CD4-positive, CD25-positive, alpha-beta regulatory T cell (primary cell): ENCODE results near the gene SARDH. TPM values are rescaled to one million over a fixed set of nuclear protein-coding genes. Genes with fewer than 3 reads are reported as not detected.
"Not testable (repeated sequence)": the region's sequence is repeated elsewhere in the genome, so short reads cannot be mapped to it uniquely, and the experiment has no call there.

ENCODE experiments used
- ATAC-seq, 2 donors: fragments of 150-1000 bp; cut with Tn5 transposase; one replicate each; pipeline ENCODE4 v1.10.0; 2021; ENCODE audit warnings: low read depth in 2 of 2, moderate number of reproducible peaks in 2 of 2, moderate library complexity in 1 of 2
- DNase-seq, 3 donors: peaks; one replicate each; pipeline versions ENCODE4 v3.0.0 to v3.0.0-alpha.2; 2012 to 2022; ENCODE audit warnings: mixed read lengths in 1 of 3
- H3K27ac ChIP-seq: one replicate; pipeline ENCODE4 v1.7.0; 2013; ENCODE audit warnings: mild to moderate bottlenecking, low read length; ENCODE audit not compliant: insufficient read depth, poor library complexity, severe bottlenecking
- H3K27me3 ChIP-seq: one replicate; pipeline ENCODE4 v1.7.0; 2013; ENCODE audit warnings: low read length; ENCODE audit not compliant: control insufficient read depth, insufficient read depth
- H3K36me3 ChIP-seq: one replicate; pipeline ENCODE4 v1.7.0; 2013; ENCODE audit warnings: mild to moderate bottlenecking, low read length, moderate library complexity; ENCODE audit not compliant: control insufficient read depth, insufficient read depth
- H3K4me1 ChIP-seq: 2 replicates; pipeline ENCODE4 v1.7.0; 2013; ENCODE audit warnings: mild to moderate bottlenecking, low read length; ENCODE audit not compliant: insufficient read depth, control insufficient read depth, poor library complexity, severe bottlenecking
- H3K4me3 ChIP-seq: one replicate; pipeline ENCODE4 v1.7.0; 2013; ENCODE audit warnings: low read depth, mild to moderate bottlenecking, low read length, moderate library complexity
- H3K9me3 ChIP-seq, 2 experiments: 1 replicate in 1 of 2; 2 replicates in 1 of 2; pipeline ENCODE4 v1.7.0; 2013; ENCODE audit warnings: low read length in 2 of 2, mild to moderate bottlenecking in 1 of 2, moderate library complexity in 1 of 2; ENCODE audit not compliant: control insufficient read depth in 2 of 2
- H3K27ac Mint-ChIP-seq, 3 donors: one replicate each; pipeline ENCODE4 v1.8.0; 2020 to 2022; ENCODE audit warnings: mild to moderate bottlenecking in 3 of 3, mixed read lengths in 3 of 3, moderate library complexity in 2 of 3
- H3K27me3 Mint-ChIP-seq: one replicate; pipeline ENCODE4 v1.8.0; 2022; ENCODE audit warnings: mild to moderate bottlenecking, mixed read lengths
- H3K36me3 Mint-ChIP-seq: one replicate; pipeline ENCODE4 v1.8.0; 2020; ENCODE audit warnings: mixed read lengths
- H3K4me1 Mint-ChIP-seq, 4 donors: one replicate each; pipeline ENCODE4 v1.8.0; 2020 to 2022; ENCODE audit warnings: mixed read lengths in 4 of 4, mild to moderate bottlenecking in 1 of 4
- H3K4me3 Mint-ChIP-seq, 4 donors: one replicate each; pipeline ENCODE4 v1.8.0; 2020 to 2022; ENCODE audit warnings: mild to moderate bottlenecking in 4 of 4, mixed read lengths in 4 of 4, moderate library complexity in 3 of 4
- H3K9me3 Mint-ChIP-seq, 7 donors: one replicate each; pipeline ENCODE4 v1.8.0; 2020 to 2022; ENCODE audit warnings: mixed read lengths in 7 of 7, mild to moderate bottlenecking in 3 of 7, moderate library complexity in 2 of 7
- polyA plus RNA-seq, 4 donors: library from polyadenylated mRNA; unstranded; fragments of 300-500 nt; fragmentation: Illumina TruSeq; gene quantifications; one replicate each; pipeline ENCODE4 v1.2.3, GENCODE V29; 2021
- total RNA-seq: library from RNA; stranded (reverse); gene quantifications from one replicate; pipeline ENCODE4 v1.2.3, GENCODE V29; 2022

SARDH gene
- total and polyA plus RNA-seq, 5 donors from 2014 or later = 5.8 to 15.6 (median 8.4) TPM

DNA sequence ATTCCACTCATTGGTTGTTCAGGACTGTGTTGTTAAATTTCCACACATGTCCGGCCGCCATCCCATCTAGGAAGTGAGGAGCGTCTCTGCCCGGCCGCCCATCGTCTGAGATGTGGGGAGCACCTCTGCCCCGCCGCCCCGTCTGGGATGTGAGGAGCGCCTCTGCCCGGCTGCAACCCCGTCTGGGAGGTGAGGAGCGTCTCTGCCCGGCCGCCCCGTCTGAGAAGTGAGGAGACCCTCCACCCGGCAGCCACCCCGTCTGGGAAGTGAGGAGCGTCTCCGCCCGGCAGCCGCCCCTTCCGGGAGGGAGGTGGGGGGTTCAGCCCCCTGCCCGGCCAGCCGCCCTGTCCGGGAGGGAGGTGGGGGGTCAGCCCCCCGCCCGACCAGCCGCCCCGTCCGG, 6.4 kb upstream of the SARDH start:
- H3K27ac ChIP-seq, DNase-seq, H3K4me1 Mint-ChIP-seq, H3K4me3 Mint-ChIP-seq, H3K36me3 Mint-ChIP-seq, H3K27ac Mint-ChIP-seq, H3K9me3 Mint-ChIP-seq, ATAC-seq, H3K27me3 ChIP-seq, H3K9me3 ChIP-seq, H3K4me1 ChIP-seq, H3K4me3 ChIP-seq, H3K36me3 ChIP-seq: not testable (repeated sequence)
- peaks cover 30% of the 10 kb centered on the region for H3K27me3 Mint-ChIP-seq

DNA sequence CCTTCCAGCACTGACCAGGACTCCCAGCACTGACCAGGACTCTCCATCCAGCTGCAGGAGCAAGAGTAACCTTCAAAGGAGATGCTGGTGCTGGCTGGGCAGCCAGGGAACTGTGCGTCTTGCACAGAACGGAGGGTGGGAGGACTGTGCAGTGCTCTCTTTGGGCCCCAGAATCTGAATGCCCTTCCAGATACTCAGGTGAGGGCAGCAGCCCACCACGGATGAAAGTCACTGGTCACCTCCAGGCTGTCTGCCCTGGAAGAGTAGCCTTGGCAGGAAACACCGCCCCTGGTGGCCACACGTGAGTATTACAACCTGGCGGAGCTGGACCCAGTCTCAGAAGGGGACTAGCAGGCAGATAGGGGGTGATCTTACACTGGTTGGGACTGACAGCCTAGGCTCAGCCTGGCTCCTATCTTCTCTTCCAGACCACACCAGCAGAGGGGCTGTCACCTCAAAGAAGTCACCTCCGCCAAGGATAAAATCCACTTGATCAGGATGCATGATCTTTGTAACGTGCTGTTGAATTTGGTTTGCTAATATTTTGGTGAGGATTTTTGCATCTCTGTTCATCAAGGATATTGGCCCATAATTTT, 4.8 kb upstream of the SARDH start:
- Mint-ChIP-seq H3K36me3 (no peaks in the 10 kb centered on the region), H3K9me3 (peaks cover 0 to 3% (median 0%) of the 10 kb centered on the region in 7 donors), H3K27me3 (peaks cover 19% of the 10 kb centered on the region), H3K4me3 (no peak overlapping the region), H3K4me1 (peaks cover 0 to 7% (median 5%) of the 10 kb centered on the region in 4 donors), H3K27ac (no peak overlapping the region)
- Histone ChIP-seq H3K4me3 (no peak overlapping the region), H3K9me3 (no peaks in the 10 kb centered on the region), H3K27ac (no peak overlapping the region), H3K36me3 (no peaks in the 10 kb centered on the region), H3K27me3 (no peaks in the 10 kb centered on the region), H3K4me1 (peaks cover 10% of the 10 kb centered on the region)
- ATAC-seq = peak; percentile 64 to 76
- peak; percentile 55 to 64 (median 57) for DNase-seq

DNA sequence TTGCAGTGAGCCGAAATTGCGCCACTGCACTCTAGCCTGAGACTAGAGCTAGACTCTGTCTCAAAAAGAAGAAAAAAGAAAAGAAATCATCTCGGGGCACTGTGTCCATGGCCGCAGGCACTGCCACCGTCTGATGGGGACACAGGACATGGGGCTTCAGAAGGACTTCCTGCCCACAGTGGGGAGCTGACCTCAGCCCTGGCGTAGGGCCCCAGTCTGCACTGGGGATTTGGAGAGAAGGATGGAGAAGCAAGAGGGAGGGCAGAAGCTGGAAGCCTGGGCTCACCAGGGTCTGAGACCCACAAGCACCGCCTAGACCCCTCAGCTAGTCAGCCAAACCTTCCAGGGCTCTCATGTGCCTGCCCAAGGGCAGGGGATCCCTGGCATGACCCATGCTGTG, 4.1 kb upstream of the SARDH start:
- no peak overlapping the region for H3K4me3 ChIP-seq
- Mint-ChIP-seq H3K9me3 (peaks cover 0 to 3% (median 0%) of the 10 kb centered on the region in 7 donors), H3K4me3 (no peak overlapping the region), H3K27ac (no peak overlapping the region), H3K27me3 (peaks cover 19% of the 10 kb centered on the region), H3K4me1 (peaks cover 0 to 7% (median 5%) of the 10 kb centered on the region in 4 donors), H3K36me3 (no peaks in the 10 kb centered on the region)
- no peaks in the 10 kb centered on the region for H3K9me3 ChIP-seq
- H3K27ac ChIP-seq = no peak overlapping the region
- H3K36me3 ChIP-seq = no peaks in the 10 kb centered on the region
- no peaks in the 10 kb centered on the region for H3K27me3 ChIP-seq
- no peak for ATAC-seq
- no peak for DNase-seq
- H3K4me1 ChIP-seq = peaks cover 14% of the 10 kb centered on the region

DNA sequence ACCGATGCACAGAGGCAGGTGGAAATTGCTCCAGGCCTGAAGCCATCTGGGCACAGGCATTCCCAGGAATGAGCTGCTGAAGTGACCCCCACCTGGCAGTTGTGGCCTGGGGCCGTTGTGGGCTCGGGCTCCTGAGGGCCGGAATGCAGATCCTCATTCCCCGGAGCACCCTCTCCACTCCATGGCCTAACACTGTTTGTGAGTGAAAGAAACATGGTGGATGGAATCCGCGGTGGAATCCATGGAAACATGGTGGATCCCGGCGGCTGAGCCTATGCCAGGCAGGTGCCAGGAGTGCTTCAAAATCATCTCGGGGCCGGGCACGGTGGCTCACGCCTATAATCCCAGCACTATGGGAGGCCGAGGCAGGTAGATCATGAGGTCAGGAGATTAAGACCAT, 3.6 kb upstream of the SARDH start:
- Mint-ChIP-seq H3K9me3 (peaks cover 0 to 3% (median 0%) of the 10 kb centered on the region in 7 donors), H3K4me3 (no peak overlapping the region), H3K27me3 (peaks cover 14% of the 10 kb centered on the region), H3K27ac (no peak overlapping the region), H3K36me3 (no peaks in the 10 kb centered on the region), H3K4me1 (peaks cover 0 to 7% (median 5%) of the 10 kb centered on the region in 4 donors)
- no peak overlapping the region for H3K4me3 ChIP-seq
- ATAC-seq (no peak), DNase-seq (no peak)
- H3K36me3 ChIP-seq = no peaks in the 10 kb centered on the region
- H3K27ac ChIP-seq = no peak overlapping the region
- peaks cover 14% of the 10 kb centered on the region for H3K4me1 ChIP-seq
- H3K27me3 ChIP-seq = no peaks in the 10 kb centered on the region
- no peaks in the 10 kb centered on the region for H3K9me3 ChIP-seq

DNA sequence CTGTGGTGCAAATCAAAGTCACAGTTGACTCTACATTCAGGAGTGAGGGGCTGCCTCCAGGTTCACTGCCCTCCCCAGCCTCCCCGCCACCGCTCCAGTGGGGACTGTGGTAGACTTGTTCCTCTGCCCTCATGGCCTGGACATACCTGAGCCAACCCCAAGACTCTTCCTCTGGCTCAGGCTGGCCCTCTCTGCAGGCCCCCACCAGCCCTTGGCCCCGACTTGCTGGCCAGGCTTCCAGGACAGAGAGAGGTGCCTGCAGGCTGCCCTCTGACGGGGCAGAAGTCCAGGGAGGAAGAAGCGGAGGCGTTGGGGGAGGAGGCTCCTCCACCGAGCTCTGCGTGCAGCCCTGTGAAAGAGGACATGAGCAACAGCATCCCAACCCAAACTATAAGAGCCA, 2.8 kb upstream of the SARDH start:
- no peaks in the 10 kb centered on the region for H3K9me3 ChIP-seq
- no peak for DNase-seq
- no peak overlapping the region for H3K27ac Mint-ChIP-seq
- H3K9me3 Mint-ChIP-seq = peaks cover 0 to 3% (median 0%) of the 10 kb centered on the region in 7 donors
- H3K4me3 Mint-ChIP-seq = no peak overlapping the region
- ATAC-seq = no peak
- H3K36me3 ChIP-seq = no peaks in the 10 kb centered on the region
- H3K4me1 Mint-ChIP-seq = peaks cover 0 to 7% (median 5%) of the 10 kb centered on the region in 4 donors
- H3K36me3 Mint-ChIP-seq = no peaks in the 10 kb centered on the region
- no peak overlapping the region for H3K27ac ChIP-seq
- peaks cover 6% of the 10 kb centered on the region for H3K27me3 Mint-ChIP-seq
- H3K4me3 ChIP-seq = no peak overlapping the region
- H3K4me1 ChIP-seq = peaks cover 14% of the 10 kb centered on the region
- no peaks in the 10 kb centered on the region for H3K27me3 ChIP-seq

DNA sequence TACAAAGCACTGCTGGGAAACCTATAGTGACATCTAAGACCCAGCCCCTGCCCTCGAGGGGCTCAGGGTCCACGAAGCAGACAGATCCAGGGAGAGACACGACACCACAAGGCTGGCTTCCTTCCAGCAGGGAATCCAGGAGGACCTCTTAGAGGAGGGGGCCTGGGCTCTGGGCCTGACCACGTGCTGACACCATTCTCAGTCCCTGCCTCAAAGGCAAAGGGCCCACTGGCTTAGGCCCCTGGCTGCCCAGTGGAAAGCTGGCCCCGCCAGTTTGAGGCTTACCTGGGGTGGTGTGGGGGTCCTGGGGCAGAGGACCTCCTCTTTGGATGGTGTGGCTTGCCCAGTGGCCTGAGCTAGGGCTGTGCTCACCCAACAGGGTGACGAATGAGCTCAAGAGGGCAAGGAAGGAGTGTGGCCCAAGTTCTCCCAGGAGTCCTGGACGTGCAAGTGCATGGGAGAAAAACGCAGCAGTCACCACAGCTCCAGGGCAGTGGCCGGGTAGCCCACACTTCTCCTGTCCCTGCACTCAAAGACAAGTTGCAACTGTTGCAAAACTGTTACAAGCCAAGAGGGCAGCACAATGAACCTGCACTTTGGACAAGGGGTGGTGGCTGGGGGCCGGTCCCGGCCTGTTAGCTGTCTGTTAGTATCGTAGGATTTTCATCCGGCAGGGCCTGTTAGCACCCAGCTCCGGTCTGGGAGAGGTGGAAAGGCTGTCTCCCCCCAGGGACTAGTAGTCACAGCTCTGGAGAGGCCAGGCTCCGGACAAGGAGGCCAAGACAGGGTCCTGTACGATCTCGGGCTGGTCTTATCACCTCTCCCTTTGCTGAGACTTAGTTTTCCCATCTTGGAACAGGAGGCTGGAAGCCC, 1.5 kb upstream of the SARDH start:
- Histone ChIP-seq H3K27me3 (no peaks in the 10 kb centered on the region), H3K4me3 (no peak overlapping the region), H3K36me3 (no peaks in the 10 kb centered on the region), H3K9me3 (no peaks in the 10 kb centered on the region), H3K27ac (no peak overlapping the region), H3K4me1 (peaks cover 14% of the 10 kb centered on the region)
- Mint-ChIP-seq H3K36me3 (no peaks in the 10 kb centered on the region), H3K4me3 (no peak overlapping the region), H3K4me1 (peaks cover 0 to 7% (median 3%) of the 10 kb centered on the region in 4 donors), H3K27me3 (no peaks in the 10 kb centered on the region), H3K9me3 (peaks cover 0 to 3% (median 0%) of the 10 kb centered on the region in 7 donors), H3K27ac (no peak overlapping the region)
- ATAC-seq = no peak
- no peak for DNase-seq

DNA sequence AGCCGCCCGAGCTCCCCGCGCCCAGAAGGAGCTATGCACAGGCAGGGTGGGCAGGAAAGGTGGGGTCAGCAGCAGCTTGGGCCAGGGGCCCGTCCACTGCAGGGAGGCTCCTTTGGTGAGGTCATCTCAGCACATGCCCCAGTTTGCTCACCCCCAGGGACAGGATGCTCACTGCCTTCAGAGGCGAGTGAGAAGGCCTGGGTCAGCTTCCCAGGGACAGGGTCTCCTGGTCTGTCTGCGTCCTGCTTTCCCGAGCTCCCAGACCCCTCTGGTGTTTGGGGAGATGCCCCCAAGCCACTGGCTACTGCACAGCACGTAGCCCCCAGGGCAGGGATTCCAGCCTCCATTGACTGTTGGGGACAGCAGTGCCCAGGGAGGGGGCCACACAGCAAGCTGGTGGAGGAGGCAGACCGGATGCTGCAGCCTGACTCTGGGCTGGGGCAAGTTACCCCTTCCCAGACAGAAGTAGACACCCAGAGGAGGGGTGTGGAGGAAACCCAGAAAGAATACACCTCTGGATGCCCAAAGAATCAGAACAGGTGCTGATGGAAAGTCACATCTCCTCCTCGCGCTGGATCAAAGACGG, 581 bp upstream of the SARDH start:
- Mint-ChIP-seq H3K4me1 (peaks cover 0 to 10% (median 3%) of the 10 kb centered on the region in 4 donors), H3K9me3 (no peaks in the 10 kb centered on the region), H3K4me3 (peak overlapping the region in 3 of 4 donors; percentile 22 to 63 (median 41)), H3K27me3 (peaks cover 6% of the 10 kb centered on the region), H3K36me3 (no peaks in the 10 kb centered on the region), H3K27ac (peak overlapping the region in 1 of 3 donors; percentile 15)
- Histone ChIP-seq H3K36me3 (no peaks in the 10 kb centered on the region), H3K27ac (peak overlapping the region; percentile 5), H3K4me3 (no peak overlapping the region), H3K4me1 (peaks cover 14% of the 10 kb centered on the region), H3K9me3 (no peaks in the 10 kb centered on the region), H3K27me3 (no peaks in the 10 kb centered on the region)
- DNase-seq (no peak), ATAC-seq (no peak)
